ENCODE data around the gene FOXK1. TPM values are rescaled to one million over a fixed set of nuclear protein-coding genes. Genes with fewer than 3 reads are reported as not detected.

FOXK1 gene
- total and polyA plus RNA-seq, 2 of the 13 experiments (the other 11 are each of a cell fraction or from before 2014, with no cell fraction given): 4.6 to 8.8 TPM

DNA sequence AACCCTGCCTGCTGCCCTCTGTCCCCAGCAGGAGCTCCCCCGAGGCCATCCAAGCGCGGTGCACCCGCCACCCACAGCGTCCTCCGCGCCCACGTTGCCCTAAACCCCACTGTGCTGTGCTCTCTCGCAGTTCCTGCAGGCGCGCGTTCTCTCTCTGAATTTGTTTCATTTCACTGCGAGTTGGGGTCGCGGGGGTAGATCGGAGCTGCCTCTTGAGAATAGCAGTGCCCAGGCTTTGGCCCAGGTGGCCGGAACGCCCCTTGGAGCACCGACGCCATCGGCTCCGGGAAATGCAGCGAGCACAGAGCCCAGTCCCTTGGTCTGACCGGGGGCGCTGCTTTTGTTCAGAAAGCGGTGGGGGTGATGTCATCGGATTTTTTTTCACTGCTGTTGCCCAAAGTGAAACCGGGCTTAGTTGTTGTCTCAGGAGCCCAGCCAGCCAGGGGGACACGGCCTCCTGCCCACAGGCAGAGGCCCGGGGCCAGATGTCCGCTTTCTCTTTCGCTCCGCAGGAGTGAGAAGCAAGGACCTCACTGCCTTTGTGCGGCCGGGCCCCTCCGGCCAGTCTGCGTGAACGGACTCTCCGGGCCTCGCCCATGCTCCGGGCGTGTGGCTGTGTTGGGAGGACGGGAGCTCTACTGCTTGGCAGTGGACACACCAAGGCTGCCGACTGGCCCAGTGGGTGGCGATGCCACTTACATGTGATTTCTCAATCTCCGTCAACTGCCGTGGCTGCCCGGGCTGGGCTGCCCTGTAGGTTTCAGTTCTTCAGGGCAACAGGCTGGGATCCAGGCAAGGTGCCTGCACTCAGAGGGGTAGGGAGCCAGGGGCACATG, 43.1 kb downstream of the FOXK1 start (continued):
- TF ChIP-seq, protein P1, sequence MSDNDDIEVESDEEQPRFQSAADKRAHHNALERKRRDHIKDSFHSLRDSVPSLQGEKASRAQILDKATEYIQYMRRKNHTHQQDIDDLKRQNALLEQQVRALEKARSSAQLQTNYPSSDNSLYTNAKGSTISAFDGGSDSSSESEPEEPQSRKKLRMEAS (IDR thresholded peaks at IDR 0.05): no peak; the same call in 1 of the 2 replicates
- TF ChIP-seq ZNF652 (CRISPR knock-in tag; IDR thresholded peaks at IDR 0.05; ENCODE audit: borderline replicate concordance, low read depth) (no peak), ZMAT3 (CRISPR knock-in tag; conservative IDR thresholded peaks at IDR 0.05) (0 out of 2 replicates have a peak, but pooled peaks have one; percentile 25), THAP9 (CRISPR knock-in tag; IDR thresholded peaks at IDR 0.05; ENCODE audit: borderline replicate concordance) (no peak; the same call in 1 of the 2 replicates), ATM (IDR thresholded peaks at IDR 0.05; ENCODE audit: borderline replicate concordance) (no peak), ZNF543 (CRISPR knock-in tag; IDR thresholded peaks at IDR 0.05) (no peak), ZNF841 (CRISPR knock-in tag; IDR thresholded peaks at IDR 0.05; ENCODE audit: borderline replicate concordance) (no peak), ZMYM3 (CRISPR knock-in tag; IDR thresholded peaks at IDR 0.05) (no peak)
- TF ChIP-seq, protein P2, sequence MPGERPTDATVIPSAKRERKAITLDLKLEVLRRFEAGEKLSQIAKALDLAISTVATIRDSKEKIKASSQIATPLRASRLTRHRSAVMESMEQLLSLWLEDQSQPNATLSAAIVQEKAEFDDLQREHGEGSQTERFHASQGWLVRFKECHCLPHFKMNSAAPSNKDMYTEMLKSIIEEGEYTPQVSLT (CRISPR knock-in tag; IDR thresholded peaks at IDR 0.05; ENCODE audit: borderline replicate concordance, low read depth): no peak
- TF ChIP-seq, protein P3, sequence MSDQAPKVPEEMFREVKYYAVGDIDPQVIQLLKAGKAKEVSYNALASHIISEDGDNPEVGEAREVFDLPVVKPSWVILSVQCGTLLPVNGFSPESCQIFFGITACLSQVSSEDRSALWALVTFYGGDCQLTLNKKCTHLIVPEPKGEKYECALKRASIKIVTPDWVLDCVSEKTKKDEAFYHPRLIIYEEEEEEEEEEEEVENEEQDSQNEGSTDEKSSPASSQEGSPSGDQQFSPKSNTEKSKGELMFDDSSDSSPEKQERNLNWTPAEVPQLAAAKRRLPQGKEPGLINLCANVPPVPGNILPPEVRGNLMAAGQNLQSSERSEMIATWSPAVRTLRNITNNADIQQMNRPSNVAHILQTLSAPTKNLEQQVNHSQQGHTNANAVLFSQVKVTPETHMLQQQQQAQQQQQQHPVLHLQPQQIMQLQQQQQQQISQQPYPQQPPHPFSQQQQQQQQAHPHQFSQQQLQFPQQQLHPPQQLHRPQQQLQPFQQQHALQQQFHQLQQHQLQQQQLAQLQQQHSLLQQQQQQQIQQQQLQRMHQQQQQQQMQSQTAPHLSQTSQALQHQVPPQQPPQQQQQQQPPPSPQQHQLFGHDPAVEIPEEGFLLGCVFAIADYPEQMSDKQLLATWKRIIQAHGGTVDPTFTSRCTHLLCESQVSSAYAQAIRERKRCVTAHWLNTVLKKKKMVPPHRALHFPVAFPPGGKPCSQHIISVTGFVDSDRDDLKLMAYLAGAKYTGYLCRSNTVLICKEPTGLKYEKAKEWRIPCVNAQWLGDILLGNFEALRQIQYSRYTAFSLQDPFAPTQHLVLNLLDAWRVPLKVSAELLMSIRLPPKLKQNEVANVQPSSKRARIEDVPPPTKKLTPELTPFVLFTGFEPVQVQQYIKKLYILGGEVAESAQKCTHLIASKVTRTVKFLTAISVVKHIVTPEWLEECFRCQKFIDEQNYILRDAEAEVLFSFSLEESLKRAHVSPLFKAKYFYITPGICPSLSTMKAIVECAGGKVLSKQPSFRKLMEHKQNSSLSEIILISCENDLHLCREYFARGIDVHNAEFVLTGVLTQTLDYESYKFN (CRISPR knock-in tag; conservative IDR thresholded peaks at IDR 0.05): no peak
- TF ChIP-seq, protein P4, sequence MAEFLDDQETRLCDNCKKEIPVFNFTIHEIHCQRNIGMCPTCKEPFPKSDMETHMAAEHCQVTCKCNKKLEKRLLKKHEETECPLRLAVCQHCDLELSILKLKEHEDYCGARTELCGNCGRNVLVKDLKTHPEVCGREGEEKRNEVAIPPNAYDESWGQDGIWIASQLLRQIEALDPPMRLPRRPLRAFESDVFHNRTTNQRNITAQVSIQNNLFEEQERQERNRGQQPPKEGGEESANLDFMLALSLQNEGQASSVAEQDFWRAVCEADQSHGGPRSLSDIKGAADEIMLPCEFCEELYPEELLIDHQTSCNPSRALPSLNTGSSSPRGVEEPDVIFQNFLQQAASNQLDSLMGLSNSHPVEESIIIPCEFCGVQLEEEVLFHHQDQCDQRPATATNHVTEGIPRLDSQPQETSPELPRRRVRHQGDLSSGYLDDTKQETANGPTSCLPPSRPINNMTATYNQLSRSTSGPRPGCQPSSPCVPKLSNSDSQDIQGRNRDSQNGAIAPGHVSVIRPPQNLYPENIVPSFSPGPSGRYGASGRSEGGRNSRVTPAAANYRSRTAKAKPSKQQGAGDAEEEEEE (CRISPR knock-in tag; IDR thresholded peaks at IDR 0.05; ENCODE audit: borderline replicate concordance): no peak

Measured in HepG2 (cell line).